Testis (tissue), 2 donors: ENCODE results near the gene SAT2.

ENCODE experiments used
- POLR2A ChIP-seq: fragments of 450-650 bp; IDR thresholded peaks from one replicate; pipeline ENCODE4 v1.6.1; 2017; ENCODE audit warnings: antibody characterized with exemption, mild to moderate bottlenecking, moderate library complexity
- TF ChIP-seq, protein P1 (sequence below), 3 experiments: fragments of 450-650 bp in 2 of 3; fragments of 200-600 bp in 1 of 3; sonication (generic) in 1 of 3; IDR thresholded peaks; one replicate each; pipeline ENCODE4 v1.5.1; 2016 to 2019; ENCODE audit warnings: antibody characterized with exemption in 3 of 3, mild to moderate bottlenecking in 2 of 3, moderate library complexity in 1 of 3

GRCh38 chr17:7611635-7612293, 15.9 kb downstream of the SAT2 start:
- TF ChIP-seq, protein P1, sequence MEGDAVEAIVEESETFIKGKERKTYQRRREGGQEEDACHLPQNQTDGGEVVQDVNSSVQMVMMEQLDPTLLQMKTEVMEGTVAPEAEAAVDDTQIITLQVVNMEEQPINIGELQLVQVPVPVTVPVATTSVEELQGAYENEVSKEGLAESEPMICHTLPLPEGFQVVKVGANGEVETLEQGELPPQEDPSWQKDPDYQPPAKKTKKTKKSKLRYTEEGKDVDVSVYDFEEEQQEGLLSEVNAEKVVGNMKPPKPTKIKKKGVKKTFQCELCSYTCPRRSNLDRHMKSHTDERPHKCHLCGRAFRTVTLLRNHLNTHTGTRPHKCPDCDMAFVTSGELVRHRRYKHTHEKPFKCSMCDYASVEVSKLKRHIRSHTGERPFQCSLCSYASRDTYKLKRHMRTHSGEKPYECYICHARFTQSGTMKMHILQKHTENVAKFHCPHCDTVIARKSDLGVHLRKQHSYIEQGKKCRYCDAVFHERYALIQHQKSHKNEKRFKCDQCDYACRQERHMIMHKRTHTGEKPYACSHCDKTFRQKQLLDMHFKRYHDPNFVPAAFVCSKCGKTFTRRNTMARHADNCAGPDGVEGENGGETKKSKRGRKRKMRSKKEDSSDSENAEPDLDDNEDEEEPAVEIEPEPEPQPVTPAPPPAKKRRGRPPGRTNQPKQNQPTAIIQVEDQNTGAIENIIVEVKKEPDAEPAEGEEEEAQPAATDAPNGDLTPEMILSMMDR (IDR thresholded peaks at IDR 0.05) = no peak
- TF ChIP-seq POLR2A = no peak
